HepG2 (cell line): ENCODE data around the gene MYO19. TPM values are rescaled to one million over a fixed set of nuclear protein-coding genes. Genes with fewer than 3 reads are reported as not detected.

Experiments used
- ATAC-seq: fragments of 200-7000 bp; cut with Tn5 transposase; 3 replicates; pipeline ENCODE4 v1.9.1; 2020; ENCODE audit warnings: mild to moderate bottlenecking, moderate library complexity
- BruUV-seq: library from RNA; stranded (reverse); fragments of 400-500 nt; replicated peaks from 2 replicates; lab custom pipeline; 2021; lab: Mats Ljungman, UMichigan
- CTCF ChIA-PET: fragments of 300-600 bp; formaldehyde crosslinking; extraction: SDS; loops from one replicate; lab custom pipeline; 2021; ENCODE audit warnings: low total read pairs, inconsistent platforms, low intra/inter-chr PET ratio; lab: Yijun Ruan, JAX
- POLR2A ChIA-PET: fragments of 350-600 bp; sonication (Branson Sonifier 250); formaldehyde crosslinking; loops from one replicate; lab custom pipeline; 2020; ENCODE audit warnings: antibody characterized with exemption, inconsistent platforms; lab: Yijun Ruan, JAX
- DNase-seq: peaks from one replicate; pipeline ENCODE4 v3.0.0-alpha.2; 2015; ENCODE audit warnings: low spot score
- FAIRE-seq: peaks from 3 replicates; lab custom pipeline; 2011; peaks lifted over from hg19 to GRCh38; lab: Jason Lieb, UNC
- H2AFZ ChIP-seq: one replicate; pipeline ENCODE4 v1.6.1; 2011; ENCODE audit warnings: low read length, inconsistent platforms
- H3K27ac ChIP-seq: fragments of 300-600 bp; 3 replicates; pipeline ENCODE4 v1.8.0; 2011; ENCODE audit warnings: mixed run types, mild to moderate bottlenecking, mixed read lengths, low read length, inconsistent platforms; ENCODE audit not compliant: insufficient read depth; ENCODE audit errors: extremely low read length
- H3K27me3 ChIP-seq, 2 experiments: fragments of 200-600 bp in 1 of 2; 2 replicates in 1 of 2; 3 replicates in 1 of 2; pipeline versions ENCODE4 v1.6.0 to v1.8.0; 2011; ENCODE audit warnings: low read length in 2 of 2, mild to moderate bottlenecking in 2 of 2, moderate library complexity in 2 of 2, inconsistent platforms in 1 of 2; ENCODE audit not compliant: insufficient read depth in 2 of 2, control insufficient read depth in 1 of 2
- H3K36me3 ChIP-seq, 2 experiments: fragments of 200-600 bp in 1 of 2; replicated peaks in 1 of 2; 2 replicates in 1 of 2; 3 replicates in 1 of 2; pipeline versions ENCODE4 v1.5.1 to v1.8.0; 2011; ENCODE audit warnings: low read length in 2 of 2, inconsistent platforms in 1 of 2; ENCODE audit not compliant: insufficient read depth in 2 of 2, control insufficient read depth in 1 of 2
- H3K4me1 ChIP-seq: 2 replicates; pipeline ENCODE4 v1.5.1; 2012; ENCODE audit warnings: low read length, inconsistent platforms; ENCODE audit not compliant: insufficient read depth
- H3K4me2 ChIP-seq: 2 replicates; pipeline ENCODE4 v1.6.0; 2011; ENCODE audit warnings: low read depth, low read length, inconsistent platforms
- H3K4me3 ChIP-seq, 3 experiments: fragments of 200-600 bp in 1 of 3; sonication (generic), shearing (Covaris generic) in 1 of 3; replicated peaks in 1 of 3; 2 replicates each; pipeline ENCODE4 v1.5.1; 2011 to 2016; ENCODE audit warnings: low read length in 3 of 3, inconsistent platforms in 2 of 3, low read depth in 2 of 3, mild to moderate bottlenecking in 2 of 3, control low read depth in 1 of 3, mixed read lengths in 1 of 3; ENCODE audit not compliant: insufficient read depth in 1 of 3
- H3K79me2 ChIP-seq: one replicate; pipeline ENCODE4 v1.6.1; 2011; ENCODE audit warnings: low read length, inconsistent platforms; ENCODE audit not compliant: insufficient read depth
- H3K9ac ChIP-seq: 2 replicates; pipeline ENCODE4 v1.6.0; 2011; ENCODE audit warnings: mild to moderate bottlenecking, low read depth, low read length, inconsistent platforms; ENCODE audit not compliant: insufficient read depth
- H3K9me3 ChIP-seq: 2 replicates; pipeline ENCODE4 v1.5.1; 2012; ENCODE audit warnings: mild to moderate bottlenecking, low read length
- H4K20me1 ChIP-seq: 2 replicates; pipeline ENCODE4 v1.6.0; 2011; ENCODE audit warnings: inconsistent platforms, mild to moderate bottlenecking, low read length, moderate library complexity; ENCODE audit not compliant: insufficient read depth
- CHCHD3 ChIP-seq: sonication (generic); formaldehyde crosslinking; IDR thresholded peaks from 2 replicates; pipeline ENCODE4 v1.8.0; 2022; ENCODE audit warnings: mild to moderate bottlenecking, missing genetic modification reagents, moderate library complexity
- ETV6 ChIP-seq: sonication (generic); formaldehyde crosslinking; conservative IDR thresholded peaks from 2 replicates; pipeline ENCODE4 v1.4.0; 2020; ENCODE audit warnings: missing genetic modification reagents
- PPARG ChIP-seq: conservative IDR thresholded peaks from 2 replicates; pipeline ENCODE4 v1.6.1; 2016; ENCODE audit warnings: missing biosample characterization, missing genetic modification reagents
- RBFOX2 ChIP-seq: fragments of 200-400 bp; formaldehyde crosslinking; IDR thresholded peaks from 2 replicates; pipeline ENCODE4 v1.6.1; 2017; ENCODE audit warnings: low read depth, mild to moderate bottlenecking, low read length
- ZNF557 ChIP-seq: sonication (generic); formaldehyde crosslinking; IDR thresholded peaks from 2 replicates; pipeline ENCODE4 v1.4.0; 2020; ENCODE audit warnings: missing genetic modification reagents
- ZNF781 ChIP-seq: sonication (generic); formaldehyde crosslinking; IDR thresholded peaks from 2 replicates; pipeline ENCODE4 v1.5.1; 2020; ENCODE audit warnings: borderline replicate concordance, mild to moderate bottlenecking, missing genetic modification reagents; ENCODE audit errors: not compliant biosample characterization
- ZNF841 ChIP-seq: sonication (generic); formaldehyde crosslinking; IDR thresholded peaks from 2 replicates; pipeline ENCODE4 v1.8.1; 2023; ENCODE audit warnings: missing genetic modification reagents, borderline replicate concordance
- WGBS: methylation state at CpG from one replicate; pipeline ENCODE4 v1.1.6; 2017; ENCODE audit warnings: low lambda C conversion rate; 5-methylcytosine and 5-hydroxymethylcytosine counted together
- in situ Hi-C: cut with HindIII; loops from 2 replicates; pipeline ENCODE4 v1.10.0; 2017; ENCODE audit warnings: low pct_unique_long_range_greater_than_20kb; ENCODE audit not compliant: extremely low pct_ligation_motif_present
- intact Hi-C: fragments of 100-400 bp; cut with micrococcal nuclease; formaldehyde crosslinking; loops from one replicate; pipeline ENCODE4 v1.10.0; 2022; ENCODE audit not compliant: unreplicated experiment
- polyA plus RNA-seq, 8 experiments: library from polyadenylated mRNA; depleted of rRNA in 3 of 8; stranded (reverse) in 7 of 8; unstranded in 1 of 8; fragments of >200 nt; fragmentation: Illumina TruSeq in 4 of 8; extraction: Trizol in 4 of 8; gene quantifications; 2 replicates each; pipeline versions ENCODE4 v1.2.1 to v1.2.3, GENCODE V29; 2011 to 2016; ENCODE audit warnings: low read depth in 4 of 8, missing spikeins in 1 of 8, mixed read lengths in 1 of 8; ENCODE audit not compliant: insufficient read depth in 1 of 8
- total RNA-seq, 5 experiments: library from RNA; depleted of rRNA; stranded (reverse); fragments of >200 nt; fragmentation: Illumina TruSeq; extraction: Trizol; gene quantifications; 2 replicates each; pipeline ENCODE4 v1.2.3, GENCODE V29; 2016; ENCODE audit warnings: low read depth in 1 of 5
- TF ChIP-seq, protein P1 (sequence below): sonication (generic); formaldehyde crosslinking; IDR thresholded peaks from 2 replicates; pipeline ENCODE4 v1.5.0; 2020; ENCODE audit warnings: missing genetic modification reagents
- TF ChIP-seq, protein P2 (sequence below): sonication (generic); formaldehyde crosslinking; IDR thresholded peaks from 2 replicates; pipeline ENCODE4 v1.4.0; 2020; ENCODE audit warnings: missing genetic modification reagents
- TF ChIP-seq, protein P3 (sequence below): sonication (generic); formaldehyde crosslinking; IDR thresholded peaks from 2 replicates; pipeline ENCODE4 v1.4.0; 2020; ENCODE audit warnings: mild to moderate bottlenecking, missing genetic modification reagents

MYO19 gene
- total and polyA plus RNA-seq, 2 of the 13 experiments (the other 11 are each of a cell fraction or from before 2014, with no cell fraction given), result 75.7 to 82.3 TPM

DNA sequence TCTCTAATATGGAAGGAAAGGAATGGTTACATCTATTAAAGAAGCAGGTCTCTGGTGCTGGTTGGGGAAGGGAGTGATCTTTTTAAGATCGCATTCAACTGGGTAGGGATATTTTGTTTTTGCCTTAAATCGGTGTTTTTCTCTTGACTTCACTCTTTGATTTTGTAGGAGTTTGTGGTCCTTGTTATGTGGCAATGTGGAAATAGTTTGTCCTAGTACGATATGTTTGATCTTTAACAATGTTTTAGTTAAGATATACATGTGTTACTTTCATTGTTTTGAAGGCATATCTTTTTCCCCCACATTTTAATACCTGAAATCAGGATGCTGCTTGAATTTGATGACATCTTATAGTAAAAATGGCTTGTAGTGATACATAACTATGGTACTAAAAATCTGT lies 18.8 kb upstream of the MYO19 start:
- peaks cover 7% of the 10 kb centered on the region; the same call in 1 of the 2 replicates for H4K20me1 ChIP-seq
- in situ Hi-C loops (no loop called here), intact Hi-C loops (no loop called here)
- no peak overlapping the region for H3K27ac ChIP-seq
- peaks cover 5% of the 10 kb centered on the region for H3K4me1 ChIP-seq
- no peak overlapping the region for H3K4me3 ChIP-seq
- ChIA-PET CTCF (no interaction called here), POLR2A (interaction anchor here (0.9 kb wide), 1 partner anchor 8 kb away, joined by 3 read pairs; no protein-coding TSS in a partner anchor)
- 96% methylated on average over 3 of the region's 3 CpGs for WGBS
- no peak for FAIRE-seq
- 0 out of 2 replicates have a peak, but pooled peaks have one; percentile 16 for TF ChIP-seq RBFOX2
- TF ChIP-seq ZNF557 (CRISPR knock-in tag), result no peak
- no peak for TF ChIP-seq CHCHD3 (CRISPR knock-in tag)
- H2AFZ ChIP-seq, result no peak overlapping the region
- H3K36me3 ChIP-seq, result peaks cover 7 to 27% of the 10 kb centered on the region in 2 experiments
- H3K9me3 ChIP-seq, result no peaks in the 10 kb centered on the region
- H3K79me2 ChIP-seq, result peaks cover 73% of the 10 kb centered on the region
- H3K4me2 ChIP-seq, result no peak overlapping the region
- no peak for DNase-seq
- no peak for ATAC-seq
- H3K27me3 ChIP-seq, result no peaks in the 10 kb centered on the region
- no TSS peak for BruUV-seq
- no peak overlapping the region for H3K9ac ChIP-seq

DNA sequence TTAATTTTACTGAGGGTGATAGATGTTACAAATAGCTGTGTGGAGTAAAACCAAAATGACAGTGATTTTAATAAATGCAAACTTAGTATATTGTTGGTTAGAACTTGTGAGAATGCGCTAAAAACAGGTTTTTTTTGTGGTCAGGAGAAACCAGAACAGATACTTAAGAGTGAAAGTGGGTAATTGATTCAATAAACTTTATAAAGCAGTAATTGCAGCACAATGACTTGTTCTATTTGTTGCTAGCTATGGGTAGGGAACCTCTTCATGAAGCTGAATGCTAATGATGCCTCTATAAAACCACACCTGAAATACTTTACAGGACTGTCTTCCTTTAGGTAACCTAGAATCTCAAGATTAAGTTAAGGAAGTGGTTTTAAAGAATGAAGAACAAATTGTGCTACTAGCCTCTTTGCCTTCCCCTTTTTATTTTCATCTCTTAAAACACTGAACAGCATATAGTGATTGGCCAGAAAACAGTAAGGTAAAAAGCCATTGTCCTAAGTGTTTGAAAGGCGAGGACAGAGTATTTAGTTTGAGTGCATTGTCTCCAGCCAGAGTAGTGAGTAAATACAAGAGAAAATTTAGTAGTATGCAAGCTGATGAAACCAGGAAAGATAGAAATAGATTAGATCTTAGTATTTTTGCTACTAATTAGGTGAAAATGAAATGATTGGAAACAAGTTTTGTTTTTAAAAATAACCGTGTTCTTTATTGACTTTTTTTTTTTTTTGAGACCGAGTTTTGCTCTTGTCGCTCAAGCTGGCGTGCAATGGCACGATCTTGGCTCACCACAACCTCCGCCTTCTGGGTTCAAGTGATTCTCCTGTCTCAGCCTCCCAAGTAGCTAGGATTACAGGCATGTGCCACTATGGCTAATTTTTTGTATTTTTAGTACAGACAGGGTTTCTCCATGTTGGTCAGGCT lies 16.1 kb upstream of the MYO19 start:
- POLR2A ChIA-PET, result no interaction called here
- peaks cover 91% of the 10 kb centered on the region for H3K79me2 ChIP-seq
- CTCF ChIA-PET, result no interaction called here
- peaks cover 22% of the 10 kb centered on the region for H3K4me1 ChIP-seq
- H2AFZ ChIP-seq, result no peak overlapping the region
- in situ Hi-C loops (no loop called here), intact Hi-C loops (no loop called here)
- no peak overlapping the region for H3K9ac ChIP-seq
- H3K4me2 ChIP-seq, result no peak overlapping the region
- H3K9me3 ChIP-seq, result no peaks in the 10 kb centered on the region
- FAIRE-seq, result no peak
- H3K27me3 ChIP-seq, result peaks cover 0 to 5% of the 10 kb centered on the region in 2 experiments; a peak in 1 of 5 replicates
- TF ChIP-seq ZNF841 (CRISPR knock-in tag) (no peak), ETV6 (no peak), PPARG (CRISPR knock-in tag) (no peak), ZNF781 (CRISPR knock-in tag) (no peak)
- TF ChIP-seq, protein P1, sequence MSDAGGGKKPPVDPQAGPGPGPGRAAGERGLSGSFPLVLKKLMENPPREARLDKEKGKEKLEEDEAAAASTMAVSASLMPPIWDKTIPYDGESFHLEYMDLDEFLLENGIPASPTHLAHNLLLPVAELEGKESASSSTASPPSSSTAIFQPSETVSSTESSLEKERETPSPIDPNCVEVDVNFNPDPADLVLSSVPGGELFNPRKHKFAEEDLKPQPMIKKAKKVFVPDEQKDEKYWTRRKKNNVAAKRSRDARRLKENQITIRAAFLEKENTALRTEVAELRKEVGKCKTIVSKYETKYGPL (CRISPR knock-in tag), result no peak
- TF ChIP-seq, protein P2, sequence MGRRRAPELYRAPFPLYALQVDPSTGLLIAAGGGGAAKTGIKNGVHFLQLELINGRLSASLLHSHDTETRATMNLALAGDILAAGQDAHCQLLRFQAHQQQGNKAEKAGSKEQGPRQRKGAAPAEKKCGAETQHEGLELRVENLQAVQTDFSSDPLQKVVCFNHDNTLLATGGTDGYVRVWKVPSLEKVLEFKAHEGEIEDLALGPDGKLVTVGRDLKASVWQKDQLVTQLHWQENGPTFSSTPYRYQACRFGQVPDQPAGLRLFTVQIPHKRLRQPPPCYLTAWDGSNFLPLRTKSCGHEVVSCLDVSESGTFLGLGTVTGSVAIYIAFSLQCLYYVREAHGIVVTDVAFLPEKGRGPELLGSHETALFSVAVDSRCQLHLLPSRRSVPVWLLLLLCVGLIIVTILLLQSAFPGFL (CRISPR knock-in tag), result no peak
- TF ChIP-seq, protein P3, sequence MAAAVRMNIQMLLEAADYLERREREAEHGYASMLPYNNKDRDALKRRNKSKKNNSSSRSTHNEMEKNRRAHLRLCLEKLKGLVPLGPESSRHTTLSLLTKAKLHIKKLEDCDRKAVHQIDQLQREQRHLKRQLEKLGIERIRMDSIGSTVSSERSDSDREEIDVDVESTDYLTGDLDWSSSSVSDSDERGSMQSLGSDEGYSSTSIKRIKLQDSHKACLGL (CRISPR knock-in tag), result no peak
- no peak overlapping the region for H3K27ac ChIP-seq
- peaks cover 32% of the 10 kb centered on the region for H4K20me1 ChIP-seq
- 96% methylated on average over 8 of the region's 8 CpGs for WGBS
- no peak overlapping the region for H3K4me3 ChIP-seq
- DNase-seq, result no peak
- no TSS peak for BruUV-seq
- no peak for ATAC-seq
- peaks cover 2 to 9% of the 10 kb centered on the region in 2 experiments; a peak in 3 of 5 replicates for H3K36me3 ChIP-seq
